GM08714 (cell line): Measurements from ENCODE around the gene ERCC2.

ENCODE experiments used
- H3K4me3 ChIP-seq: fragments of 200-500 bp; sonication (Bioruptor generic); 2 replicates; pipeline ENCODE4 v1.5.1; 2014; ENCODE audit warnings: mild to moderate bottlenecking, low read length, inconsistent platforms
- ZNF274 ChIP-seq: IDR thresholded peaks from 2 replicates; pipeline ENCODE4 v1.6.1; 2012; ENCODE audit warnings: mild to moderate bottlenecking, low read depth, low read length

Gene ERCC2

DNA sequence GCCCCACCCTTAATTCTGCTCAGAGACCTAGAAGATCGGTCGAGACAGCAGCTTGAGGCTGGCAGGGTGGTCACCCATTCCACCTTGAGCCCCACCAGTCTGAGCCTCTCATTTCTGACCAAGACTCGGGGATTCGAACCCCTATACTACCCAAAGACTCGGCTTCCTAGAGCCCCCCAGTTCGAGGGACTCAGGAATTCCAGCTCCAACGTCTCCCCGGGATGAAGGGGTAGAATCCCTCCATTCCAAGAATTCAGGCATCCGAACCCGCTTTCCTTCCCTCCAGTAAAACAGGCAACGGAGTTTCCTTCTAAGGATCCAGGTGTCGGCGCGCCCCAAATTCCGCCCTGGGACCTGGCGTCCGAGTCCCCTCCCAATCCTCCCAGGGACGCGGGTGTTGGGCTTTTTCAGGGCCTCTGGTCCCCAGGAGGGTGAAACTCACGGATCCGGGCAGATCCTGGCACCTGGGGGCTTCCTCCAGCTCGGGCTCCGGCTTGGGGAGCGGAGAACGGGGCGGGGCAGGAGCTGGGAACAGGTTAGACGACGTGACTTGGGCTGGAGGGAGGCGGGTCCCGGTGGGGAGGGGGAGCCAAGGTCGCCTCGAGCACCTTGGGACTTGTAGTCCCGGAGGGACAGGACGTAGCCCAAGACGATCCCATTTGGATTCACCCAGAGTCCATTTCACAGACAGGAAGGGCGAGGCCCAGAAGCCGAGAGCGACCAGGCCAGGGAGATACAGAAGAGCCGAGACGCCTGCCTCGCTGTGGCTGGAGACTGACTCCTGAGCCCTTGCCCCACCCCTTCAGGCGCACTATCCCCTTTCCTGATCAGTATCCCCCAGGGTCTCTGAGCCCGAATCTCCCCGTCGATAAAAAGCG lies 34.4 kb upstream of the ERCC2 start, which contains the start of gene PPP1R13L:
TSS of gene PPP1R13L (minus strand) at position 513 of the 878 bp plus-strand sequence. CDS start 6,751 bp downstream, outside the sequence.
- TF ChIP-seq ZNF274, result no peak

DNA sequence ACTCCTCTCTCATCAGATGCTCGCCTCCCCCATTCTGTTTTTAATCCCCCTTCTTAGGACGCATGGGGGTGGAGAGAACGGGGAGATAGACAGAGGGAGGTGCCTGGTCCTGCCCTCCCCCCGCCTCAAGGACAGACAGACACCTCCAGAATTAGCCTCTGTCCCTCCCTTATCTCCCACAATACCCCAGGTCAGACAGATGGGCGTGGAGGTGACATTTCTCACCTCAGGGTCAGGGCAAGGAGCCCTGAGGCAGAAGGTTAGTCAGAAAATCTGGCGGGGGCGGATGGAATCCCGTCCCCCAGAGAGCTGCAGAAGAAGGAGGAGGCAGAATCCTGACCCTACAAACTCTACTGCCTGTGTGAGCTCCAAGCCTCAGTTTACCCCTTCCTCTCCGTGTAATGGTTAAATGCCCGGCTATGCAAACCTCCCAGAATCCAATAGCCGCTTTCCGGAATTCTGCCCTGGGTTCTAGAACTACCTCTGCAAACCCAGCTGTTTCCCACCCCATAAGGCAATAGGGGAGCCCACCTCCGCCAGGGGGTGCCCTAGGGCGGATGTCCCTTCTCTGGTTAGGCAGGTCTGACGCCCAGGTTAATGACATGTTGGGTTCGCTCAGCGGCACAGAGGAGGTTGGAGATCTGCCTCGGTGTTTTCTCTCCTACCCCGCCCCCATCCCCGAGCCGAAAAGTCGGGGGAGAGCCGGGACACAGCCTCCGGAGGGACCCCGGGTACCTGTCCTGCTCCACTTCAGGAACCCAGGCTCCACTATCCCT lies 33.6 kb upstream of the ERCC2 start:
- peak overlapping the region; percentile 91; the same call in 1 of the 2 replicates for H3K4me3 ChIP-seq
- TF ChIP-seq ZNF274, result no peak

More for the DNA sequence above, 34.4 kb upstream of the ERCC2 start, which contains the start of gene PPP1R13L:
- peak within 1 kb of the TSS; percentile 91; the same call in 1 of the 2 replicates for H3K4me3 ChIP-seq

DNA sequence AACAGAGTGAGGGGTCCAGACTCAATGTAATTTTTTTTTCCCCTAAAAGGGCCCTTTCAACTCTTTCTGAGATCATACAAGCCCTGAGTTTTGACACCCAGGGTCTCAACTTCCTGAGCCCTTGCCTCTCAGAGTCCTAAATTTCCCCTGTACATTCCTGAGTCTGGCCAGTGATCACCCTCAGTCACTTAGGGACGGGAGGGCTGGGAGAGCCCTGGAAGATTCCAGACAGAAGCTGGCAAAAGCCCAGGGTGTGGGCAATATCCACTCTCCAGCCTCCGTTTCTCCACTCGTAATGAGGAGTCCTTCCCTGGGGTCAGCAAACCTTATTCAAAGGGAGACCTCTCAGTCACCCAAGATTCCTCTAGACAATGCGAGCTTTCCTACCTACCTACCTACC lies 32.9 kb upstream of the ERCC2 start:
- TF ChIP-seq ZNF274, result no peak
- no peak overlapping the region for H3K4me3 ChIP-seq

DNA sequence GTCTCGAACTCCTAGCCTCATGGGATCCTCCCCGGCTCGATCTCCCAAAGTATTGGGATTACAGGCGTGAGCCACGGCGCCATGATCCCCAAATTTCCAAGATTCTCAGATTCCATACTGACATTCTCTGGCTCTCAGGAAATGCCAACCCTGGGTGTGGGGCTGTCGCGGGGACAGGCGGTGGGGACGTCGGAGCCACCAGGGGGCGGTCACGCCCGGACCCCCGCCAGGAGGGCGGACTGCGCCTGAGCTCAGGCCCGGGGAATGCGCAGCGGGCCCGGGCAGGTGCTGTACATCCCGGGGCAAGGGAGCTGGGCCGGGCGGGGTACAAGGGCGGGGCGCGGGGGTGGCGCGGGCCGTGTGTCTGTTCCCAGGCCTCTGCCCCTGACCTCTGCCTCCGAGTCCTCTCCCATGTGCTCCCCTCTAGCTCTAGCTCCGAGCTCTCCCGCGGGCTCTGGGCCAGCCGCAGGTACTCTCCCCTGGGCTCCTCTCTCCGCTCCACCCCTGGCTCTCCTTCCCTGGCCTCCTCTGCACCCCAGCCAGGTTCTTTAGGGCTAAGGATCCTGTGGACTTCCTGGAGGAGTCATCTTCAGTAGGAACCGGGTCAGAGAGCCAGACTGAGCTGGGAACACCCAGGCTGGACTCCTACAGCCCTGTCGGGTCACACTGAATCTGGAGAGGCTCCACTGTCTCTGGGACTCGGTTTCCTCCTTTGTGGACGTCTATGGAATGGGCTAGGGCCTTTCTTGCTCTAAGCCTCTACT lies 32.1 kb upstream of the ERCC2 start:
- no peak overlapping the region for H3K4me3 ChIP-seq
- TF ChIP-seq ZNF274, result no peak

DNA sequence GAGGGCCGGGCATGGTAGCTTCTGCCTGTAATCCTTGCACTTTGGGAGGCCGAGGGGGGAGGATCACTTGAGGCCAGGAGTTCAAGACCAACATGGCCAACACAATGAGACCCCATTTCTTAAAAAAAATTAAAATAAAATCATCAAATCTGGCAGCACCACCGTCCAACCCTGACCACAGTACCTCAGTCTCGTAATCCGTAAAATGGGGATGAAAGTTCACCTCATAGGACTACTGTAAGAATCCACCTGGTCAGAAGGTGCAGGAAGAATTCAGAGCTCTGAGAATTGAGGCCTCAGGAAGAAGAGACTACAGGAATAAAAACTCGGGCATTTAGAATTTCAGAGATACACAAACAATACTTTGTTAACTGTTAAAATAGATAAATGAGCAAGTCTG lies 31.4 kb upstream of the ERCC2 start:
- no peak overlapping the region for H3K4me3 ChIP-seq
- TF ChIP-seq ZNF274, result no peak

- H3K4me3 ChIP-seq, result no peak overlapping the region
- no peak for TF ChIP-seq ZNF274
Observed at GRCh38 chr19:45400192-45400591, 29.8 kb upstream of the ERCC2 start.

GRCh38 chr19:45395821-45396617 lies 25.6 kb upstream of the ERCC2 start:
- no peak for TF ChIP-seq ZNF274
- H3K4me3 ChIP-seq, result no peak overlapping the region

DNA sequence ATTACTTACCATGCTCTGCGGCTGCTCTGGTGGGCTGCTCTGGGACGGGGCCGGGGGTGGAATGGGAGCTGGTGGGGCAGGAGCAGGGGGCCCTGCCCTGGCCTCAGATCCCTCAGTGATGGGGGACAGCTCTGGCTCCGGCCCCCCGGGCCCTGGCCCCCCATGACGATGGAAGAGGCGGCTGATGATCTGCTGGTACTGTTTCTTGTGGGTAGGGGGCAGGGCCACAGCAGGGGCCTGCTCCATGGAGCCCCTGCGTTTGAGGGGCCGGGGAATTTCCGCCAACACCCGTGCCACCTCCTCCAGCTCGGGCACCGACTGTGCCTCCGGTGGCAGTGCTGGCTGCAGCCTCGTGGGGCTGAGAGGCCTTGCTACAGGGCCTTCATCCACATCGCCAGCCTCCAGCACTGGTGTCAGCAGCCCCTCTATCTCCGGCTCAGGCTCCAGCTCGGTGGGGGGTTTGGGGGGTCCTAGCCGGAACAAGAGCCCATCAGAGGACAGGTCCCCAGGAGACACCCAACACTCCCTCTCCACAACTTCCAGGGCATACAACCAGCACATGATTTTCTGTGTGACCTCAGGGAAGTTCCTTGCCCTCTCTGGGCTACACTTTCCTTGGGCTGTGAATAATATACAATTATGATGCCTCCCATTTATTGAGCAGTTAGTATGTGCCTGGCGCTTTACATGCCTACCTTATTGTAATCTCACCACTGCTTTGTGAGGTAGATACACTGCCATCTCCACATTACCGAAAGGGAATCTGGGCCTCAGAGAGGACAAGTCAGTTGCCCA lies 21.7 kb upstream of the ERCC2 start:
- no peak for TF ChIP-seq ZNF274
- H3K4me3 ChIP-seq, result no peak overlapping the region

- no peak for TF ChIP-seq ZNF274
- no peak overlapping the region for H3K4me3 ChIP-seq
Observed at GRCh38 chr19:45391346-45391745, 21.0 kb upstream of the ERCC2 start.

DNA sequence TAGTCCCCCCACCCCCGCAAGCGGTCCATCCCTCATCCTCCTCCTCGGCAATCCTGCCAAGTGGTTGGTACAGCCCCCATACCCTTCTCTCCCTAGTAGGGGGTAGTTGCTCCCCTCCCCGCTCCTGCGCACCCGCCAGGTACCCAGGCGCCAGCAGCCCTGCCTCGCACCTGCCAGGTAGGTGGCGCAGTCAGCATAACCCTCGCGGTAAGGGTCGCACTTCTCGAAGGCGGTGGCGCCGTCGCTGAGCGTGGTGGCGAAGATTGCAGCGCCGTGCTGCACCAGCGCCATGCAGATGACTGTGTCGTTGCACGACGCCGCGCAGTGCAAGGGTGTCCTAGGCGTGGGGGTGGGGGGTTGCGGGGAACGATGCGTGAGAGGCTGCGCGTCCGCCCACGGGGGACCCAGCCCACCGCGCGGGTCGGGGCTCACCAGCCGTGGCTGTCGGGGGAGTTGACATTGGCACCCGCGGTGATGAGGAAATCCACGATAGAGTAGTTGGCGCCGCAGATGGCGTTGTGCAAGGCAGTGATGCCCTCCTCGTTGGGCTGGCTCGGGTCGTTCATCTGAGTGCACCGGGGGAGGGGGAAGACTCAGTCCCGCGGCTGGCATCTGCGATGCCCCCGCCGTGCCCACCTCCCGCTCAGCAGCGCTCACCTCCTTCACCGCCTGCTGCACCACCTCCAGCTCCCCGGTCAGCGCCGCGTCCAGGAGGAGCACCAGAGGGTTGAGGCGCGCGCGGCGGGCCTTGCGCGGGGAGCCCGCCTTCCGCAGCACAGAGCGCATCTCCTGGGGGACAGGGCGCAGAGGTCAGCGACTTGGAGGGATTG lies 15.2 kb upstream of the ERCC2 start:
- no peak overlapping the region for H3K4me3 ChIP-seq
- TF ChIP-seq ZNF274, result no peak

GRCh38 chr19:45382426-45382825 lies 12.1 kb upstream of the ERCC2 start:
- no peak for TF ChIP-seq ZNF274
- H3K4me3 ChIP-seq, result no peak overlapping the region

- H3K4me3 ChIP-seq, result no peak overlapping the region
- no peak for TF ChIP-seq ZNF274
Observed at GRCh38 chr19:45380107-45380506, 9.7 kb upstream of the ERCC2 start.
